Small intestine (tissue), 7 donors: ENCODE measurements around the gene SAMD7. TPM values are rescaled to one million over a fixed set of nuclear protein-coding genes. Genes with fewer than 3 reads are reported as not detected.

Source experiments
- DNase-seq, 2 donors: peaks; one replicate each; pipeline versions ENCODE4 v3.0.0 to v3.0.0-alpha.2; 2013
- FAIRE-seq: peaks from 2 replicates; lab custom pipeline; 2012; peaks lifted over from hg19 to GRCh38; lab: Jason Lieb, UNC
- H3K27ac ChIP-seq, 3 donors: one replicate each; pipeline ENCODE4 v1.5.1; 2013; ENCODE audit warnings: low read length in 2 of 3, mild to moderate bottlenecking in 2 of 3, control low read depth in 1 of 3, inconsistent platforms in 1 of 3, low read depth in 1 of 3, moderate library complexity in 1 of 3
- H3K27me3 ChIP-seq, 3 donors: one replicate each; pipeline ENCODE4 v1.6.1; 2013; ENCODE audit warnings: low read length in 3 of 3, inconsistent platforms in 1 of 3; ENCODE audit not compliant: control insufficient read depth in 3 of 3, insufficient read depth in 3 of 3
- H3K36me3 ChIP-seq, 3 donors: one replicate each; pipeline ENCODE4 v1.6.1; 2013; ENCODE audit warnings: low read length in 3 of 3, inconsistent platforms in 1 of 3, low read depth in 1 of 3, mild to moderate bottlenecking in 1 of 3, moderate library complexity in 1 of 3; ENCODE audit not compliant: control insufficient read depth in 3 of 3, insufficient read depth in 2 of 3
- H3K4me1 ChIP-seq, 3 donors: one replicate each; pipeline ENCODE4 v1.6.1; 2013; ENCODE audit warnings: low read length in 2 of 3, inconsistent platforms in 1 of 3, low read depth in 1 of 3, mild to moderate bottlenecking in 1 of 3, moderate library complexity in 1 of 3; ENCODE audit not compliant: control insufficient read depth in 3 of 3, insufficient read depth in 2 of 3
- H3K4me3 ChIP-seq, 3 donors: one replicate each; pipeline ENCODE4 v1.5.1; 2013; ENCODE audit warnings: low read length in 3 of 3, control low read depth in 1 of 3, inconsistent platforms in 1 of 3, low read depth in 1 of 3, mild to moderate bottlenecking in 1 of 3, moderate library complexity in 1 of 3
- H3K9me3 ChIP-seq, 2 donors: one replicate each; pipeline ENCODE4 v1.6.1; 2013; ENCODE audit warnings: low read depth in 1 of 2, low read length in 1 of 2; ENCODE audit not compliant: control insufficient read depth in 2 of 2, insufficient read depth in 1 of 2
- WGBS, 3 donors: extraction: QIAGEN DNeasy Blood & Tissue Kit; methylation state at CpG; one replicate each; pipeline ENCODE4 v1.1.7; 2013; 5-methylcytosine and 5-hydroxymethylcytosine counted together
- polyA plus RNA-seq, 4 donors: library from polyadenylated mRNA; stranded (reverse) in 3 of 4; unstranded in 1 of 4; fragments of 200-250 nt in 3 of 4; fragments of 120-200 nt in 1 of 4; gene quantifications; one replicate each; pipeline versions ENCODE4 v1.2.1 to v1.2.3, GENCODE V29; 2013
- donor health status: healthy with polysubstance abuse.
- donor health status: control.
- donor health status: control.
- donor health status: Bipolar disorder and iron deficiency.
- donor health status: healthy.

The SAMD7 gene
- polyA plus RNA-seq, 4 donors = not detected

DNA sequence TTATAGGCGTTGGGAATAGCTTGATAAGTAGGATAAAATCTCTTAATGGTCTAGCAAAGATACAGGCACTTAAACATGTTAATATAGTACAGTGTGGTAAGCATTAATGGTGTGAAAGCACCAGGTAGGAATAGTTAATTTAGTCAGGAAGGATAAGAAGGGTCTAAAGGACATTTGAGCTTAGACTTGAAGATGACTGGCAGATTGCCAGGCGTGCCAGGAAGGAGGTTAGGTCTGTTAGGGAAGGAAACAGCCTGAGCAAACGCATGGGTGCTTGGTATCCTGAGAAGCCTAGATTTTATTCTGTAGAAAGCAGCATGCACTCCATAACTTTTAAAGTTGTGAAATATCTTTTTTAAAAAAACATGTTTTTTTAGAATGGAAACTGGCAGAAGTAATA lies 72.9 kb downstream of the SAMD7 start:
- H3K27ac ChIP-seq = no peak overlapping the region
- 37 to 61% (median 46%) methylated on average over 3 of the region's 3 CpGs for WGBS, 3 donors
- peak; percentile 63 to 69 for DNase-seq
- no peaks in the 10 kb centered on the region for H3K9me3 ChIP-seq
- no peak overlapping the region for H3K4me3 ChIP-seq
- FAIRE-seq = no peak
- peaks cover 0 to 2% (median 0%) of the 10 kb centered on the region in 3 donors for H3K4me1 ChIP-seq
- no peaks in the 10 kb centered on the region for H3K27me3 ChIP-seq
- peaks cover 7 to 19% (median 16%) of the 10 kb centered on the region in 3 donors for H3K36me3 ChIP-seq

Other genes starting within 250 kb of the SAMD7 start
- 10 to 100 TPM; 11.1 to 29.2 (median 24.7) TPM for gene MECOM, start 247.9 kb upstream of the SAMD7 start, polyA plus RNA-seq
- gene TERC, start 146.5 kb upstream of the SAMD7 start, polyA plus RNA-seq = under 1 TPM in 2 of 4 donors, not detected in 2; 0.48 to 0.87 TPM
- 10 to 100 TPM in 1 of 4 donors, 1 to 10 TPM in 3; 1.3 to 13.6 (median 1.7) TPM for gene ACTRT3, start 142.0 kb upstream of the SAMD7 start, polyA plus RNA-seq
- 10 to 100 TPM in 3 of 4 donors, 1 to 10 TPM in 1; 7.5 to 17.5 (median 10.9) TPM for gene MYNN, start 138.2 kb upstream of the SAMD7 start, polyA plus RNA-seq
- gene LRRIQ4, start 98.7 kb upstream of the SAMD7 start, polyA plus RNA-seq = under 1 TPM in 1 of 4 donors, not detected in 3; 0.13 TPM
- 1 to 10 TPM in 2 of 4 donors, under 1 TPM in 1, not detected in 1; 0.94 to 2.2 (median 1.2) TPM for gene LRRC34, start 98.7 kb upstream of the SAMD7 start, polyA plus RNA-seq
- 10 to 100 TPM in 2 of 4 donors, 1 to 10 TPM in 2; 6.8 to 26.4 (median 14.6) TPM for gene LRRC31, start 41.6 kb upstream of the SAMD7 start, polyA plus RNA-seq
- gene SEC62, start 55.2 kb downstream of the SAMD7 start, polyA plus RNA-seq = 10 to 100 TPM; 38.7 to 96.7 (median 60.1) TPM
- 100 to 1,000 TPM in 1 of 4 donors, 10 to 100 TPM in 3; 48.6 to 358 (median 55.8) TPM for gene GPR160, start 126.4 kb downstream of the SAMD7 start, polyA plus RNA-seq